Measurements from ENCODE around the gene BICDL2.

- TF ChIP-seq ZNF311 (tag by site-specific recombination; IDR thresholded peaks at IDR 0.05; ENCODE audit: borderline replicate concordance) = no peak
- no peak for TF ChIP-seq ZBTB8A (tag by site-specific recombination; IDR thresholded peaks at IDR 0.05)
- TF ChIP-seq ZNF707 (tag by site-specific recombination; IDR thresholded peaks at IDR 0.05) = no peak
- TF ChIP-seq CTCF (tag by site-specific recombination; IDR thresholded peaks at IDR 0.05) = no peak
- no peak for TF ChIP-seq ZBTB49 (tag by site-specific recombination; IDR thresholded peaks at IDR 0.05; ENCODE audit: low read depth)
- no peak for TF ChIP-seq ZNF423 (tag by site-specific recombination; IDR thresholded peaks at IDR 0.05)
- no peak for TF ChIP-seq ZBTB7A (tag by site-specific recombination; IDR thresholded peaks at IDR 0.05; ENCODE audit: low read depth)
- TF ChIP-seq YY1 (tag by site-specific recombination; IDR thresholded peaks at IDR 0.05) = no peak
- no peak for TF ChIP-seq ZNF76 (tag by site-specific recombination; IDR thresholded peaks at IDR 0.05; ENCODE audit: borderline replicate concordance, low read depth)
These were observed 39.8 kb upstream of the BICDL2 start for GRCh38 chr16:3076577-3076976.

Measured in HEK293 (cell line).